IMR-90 (cell line): ENCODE measurements around the gene FOXK1. TPM values are rescaled to one million over a fixed set of nuclear protein-coding genes. Genes with fewer than 3 reads are reported as not detected.

Experiments
- ATAC-seq: fragments of 200-7000 bp; cut with Tn5 transposase; 2 replicates; pipeline ENCODE4 v1.9.1; 2020; ENCODE audit warnings: low read depth, mild to moderate bottlenecking, moderate library complexity
- BruUV-seq: library from RNA; stranded (reverse); fragments of 400-500 nt; replicated peaks from 2 replicates; lab custom pipeline; 2021; lab: Mats Ljungman, UMichigan
- CTCF ChIA-PET: fragments of 300-600 bp; formaldehyde crosslinking; extraction: SDS; loops from one replicate; lab custom pipeline; 2021; ENCODE audit warnings: antibody characterized with exemption; lab: Yijun Ruan, JAX
- POLR2A ChIA-PET: fragments of 300-600 bp; sonication (Branson Sonifier 250); formaldehyde crosslinking; loops from one replicate; lab custom pipeline; 2022; ENCODE audit warnings: antibody characterized with exemption; ENCODE audit not compliant: unreplicated experiment; lab: Charles Lee
- DNase-seq: peaks from one replicate; pipeline ENCODE4 v3.0.0; 2013
- H2AFZ ChIP-seq: replicated peaks from 2 replicates; pipeline ENCODE3; 2013; ENCODE audit warnings: low read length, mild to moderate bottlenecking; ENCODE audit not compliant: poor library complexity
- H2AK5ac ChIP-seq: 2 replicates; pipeline ENCODE4 v1.6.1; 2013; ENCODE audit warnings: low read depth, low read length, inconsistent platforms
- H2AK9ac ChIP-seq: replicated peaks from 2 replicates; pipeline ENCODE3; 2013; ENCODE audit warnings: mild to moderate bottlenecking, low read depth, low read length, moderate library complexity; ENCODE audit not compliant: poor library complexity
- H2BK120ac ChIP-seq: 2 replicates; pipeline ENCODE4 v1.6.1; 2013; ENCODE audit warnings: low read depth, low read length, inconsistent platforms
- H2BK15ac ChIP-seq: 3 replicates; pipeline ENCODE4 v1.6.1; 2013; ENCODE audit warnings: low read depth, low read length, inconsistent platforms
- H2BK20ac ChIP-seq: 2 replicates; pipeline ENCODE4 v1.6.1; 2013; ENCODE audit warnings: low read depth, mild to moderate bottlenecking, inconsistent platforms, low read length, moderate library complexity
- H2BK5ac ChIP-seq: 2 replicates; pipeline ENCODE4 v1.6.1; 2013; ENCODE audit warnings: mild to moderate bottlenecking, low read depth, low read length, inconsistent platforms; ENCODE audit not compliant: poor library complexity, severe bottlenecking
- H3K14ac ChIP-seq: replicated peaks from 2 replicates; pipeline ENCODE4 v1.6.1; 2013; ENCODE audit warnings: low read depth, low read length, inconsistent platforms
- H3K18ac ChIP-seq: 2 replicates; pipeline ENCODE4 v1.6.1; 2013; ENCODE audit warnings: low read depth, low read length, control low read depth
- H3K23ac ChIP-seq: 2 replicates; pipeline ENCODE4 v1.6.1; 2013; ENCODE audit warnings: low read depth, low read length, inconsistent platforms
- H3K27ac ChIP-seq: 2 replicates; pipeline ENCODE4 v1.5.1; 2013; ENCODE audit warnings: mild to moderate bottlenecking, control low read depth, low read length; ENCODE audit not compliant: insufficient read depth
- H3K27me3 ChIP-seq: 2 replicates; pipeline ENCODE4 v1.6.1; 2013; ENCODE audit warnings: low read length; ENCODE audit not compliant: control insufficient read depth, insufficient read depth
- H3K36me3 ChIP-seq: 2 replicates; pipeline ENCODE4 v1.6.1; 2013; ENCODE audit warnings: low read length, mixed read lengths; ENCODE audit not compliant: control insufficient read depth, insufficient read depth
- H3K4ac ChIP-seq: 2 replicates; pipeline ENCODE4 v1.6.1; 2013; ENCODE audit warnings: low read depth, low read length, inconsistent platforms
- H3K4me1 ChIP-seq: 2 replicates; pipeline ENCODE4 v1.6.1; 2013; ENCODE audit warnings: low read length, mixed read lengths; ENCODE audit not compliant: control insufficient read depth, insufficient read depth
- H3K4me2 ChIP-seq: 2 replicates; pipeline ENCODE4 v1.6.1; 2013; ENCODE audit warnings: low read depth, mild to moderate bottlenecking, control low read depth, low read length, moderate library complexity
- H3K4me3 ChIP-seq: 2 replicates; pipeline ENCODE4 v1.5.1; 2013; ENCODE audit warnings: low read depth, mild to moderate bottlenecking, control low read depth, low read length, moderate library complexity; ENCODE audit not compliant: insufficient read depth
- H3K56ac ChIP-seq: 2 replicates; pipeline ENCODE4 v1.6.1; 2013; ENCODE audit warnings: low read length, inconsistent platforms; ENCODE audit not compliant: insufficient read depth; ENCODE audit errors: extremely low read depth
- H3K79me1 ChIP-seq, 2 experiments: 2 replicates each; pipeline ENCODE4 v1.6.1; 2013; ENCODE audit warnings: low read length in 2 of 2, inconsistent platforms in 1 of 2, low read depth in 1 of 2
- H3K9ac ChIP-seq: 2 replicates; pipeline ENCODE4 v1.6.1; 2013; ENCODE audit warnings: low read depth, low read length, control low read depth
- H3K9me1 ChIP-seq: 2 replicates; pipeline ENCODE4 v1.6.1; 2013; ENCODE audit warnings: low read length, inconsistent platforms; ENCODE audit not compliant: insufficient read depth
- H3K9me3 ChIP-seq: 2 replicates; pipeline ENCODE4 v1.6.1; 2013; ENCODE audit warnings: low read length; ENCODE audit not compliant: control insufficient read depth, insufficient read depth
- H4K20me1 ChIP-seq: 2 replicates; pipeline ENCODE4 v1.6.1; 2013; ENCODE audit warnings: low read length, inconsistent platforms; ENCODE audit not compliant: insufficient read depth
- H4K5ac ChIP-seq: 2 replicates; pipeline ENCODE4 v1.6.1; 2013; ENCODE audit warnings: mild to moderate bottlenecking, low read depth, low read length, control low read depth
- H4K8ac ChIP-seq, 2 experiments: 2 replicates each; pipeline ENCODE4 v1.6.1; 2013; ENCODE audit warnings: low read depth in 2 of 2, low read length in 2 of 2, control low read depth in 1 of 2, inconsistent platforms in 1 of 2
- H4K91ac ChIP-seq: 2 replicates; pipeline ENCODE4 v1.6.1; 2013; ENCODE audit warnings: low read depth, low read length, inconsistent platforms; ENCODE audit not compliant: insufficient read depth
- CTCF ChIP-seq: conservative IDR thresholded peaks from 2 replicates; pipeline ENCODE4 v1.5.1; 2012; ENCODE audit warnings: mild to moderate bottlenecking, low read depth, low read length, improper control_type of control experiment
- ELK1 ChIP-seq: fragments of 150-350 bp; IDR thresholded peaks from 2 replicates; pipeline ENCODE4 v1.6.1; 2016; ENCODE audit warnings: low read depth, mild to moderate bottlenecking, low read length, moderate library complexity, borderline replicate concordance
- WGBS, 2 experiments: methylation state at CpG; one replicate each; pipeline versions ENCODE4 v1.1.5 to v1.1.7; 2013; ENCODE audit warnings: missing lambda C conversion rate in 2 of 2; ENCODE audit not compliant: insufficient read length in 1 of 2; ENCODE audit errors: extremely low coverage in 2 of 2; 5-methylcytosine and 5-hydroxymethylcytosine counted together
- dilution Hi-C: fragments of 300-500 bp; cut with HindIII; formaldehyde crosslinking; loops from one replicate; pipeline ENCODE4 v1.14.3; 2018; ENCODE audit warnings: low sequenced_read_pairs; ENCODE audit not compliant: unreplicated experiment
- in situ Hi-C: fragments of 300-500 bp; cut with MboI; formaldehyde crosslinking; loops from 3 replicates; pipeline ENCODE4 v1.14.3; 2019; ENCODE audit warnings: low sequenced_read_pairs, inconsistent platforms, mixed read lengths
- intact Hi-C: fragments of 100-400 bp; cut with micrococcal nuclease; formaldehyde crosslinking; loops from 2 replicates; pipeline ENCODE4 v1.10.0; 2022
- polyA plus RNA-seq, 3 experiments: library from polyadenylated mRNA; depleted of rRNA; stranded (reverse); fragments of >200 nt; gene quantifications; 2 replicates each; pipeline ENCODE4 v1.2.3, GENCODE V29; 2012; ENCODE audit warnings: low replicate concordance in 1 of 3
- total RNA-seq: library from RNA; depleted of rRNA; stranded (reverse); fragments of >200 nt; gene quantifications from 2 replicates; pipeline ENCODE4 v1.2.3, GENCODE V29; 2012

The FOXK1 gene
- total and polyA plus RNA-seq, 2 of the 4 experiments (the other 2 are of a cell fraction), result 4.3 to 8.8 TPM

DNA sequence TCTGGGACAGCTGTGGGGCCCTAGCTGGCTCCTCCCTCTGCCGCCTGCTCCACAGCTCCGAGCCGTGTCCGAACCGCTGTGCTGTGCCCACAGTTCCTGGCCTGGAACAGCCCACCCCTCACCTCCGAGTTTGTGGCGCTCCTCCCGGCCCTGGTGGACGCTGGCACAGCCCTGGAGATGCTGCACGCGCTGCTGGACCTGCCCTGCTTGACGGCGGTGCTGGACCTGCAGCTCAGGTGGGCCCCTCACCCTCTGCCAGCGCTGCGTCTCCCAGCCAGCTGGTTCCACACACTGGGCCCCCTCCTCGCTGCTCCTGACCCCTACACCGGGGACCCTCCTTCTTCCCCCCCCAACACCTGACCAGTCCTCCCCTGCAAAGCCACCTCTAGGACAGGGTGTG, 105.4 kb downstream of the FOXK1 start:
- no peak overlapping the region for H3K9ac ChIP-seq
- no peaks in the 10 kb centered on the region for H3K9me1 ChIP-seq
- no peak overlapping the region for H3K27ac ChIP-seq
- no peak overlapping the region for H3K18ac ChIP-seq
- H3K56ac ChIP-seq, result no peak overlapping the region
- 94% methylated on average over 11 of the region's 17 CpGs; no CpG with 5 or more reads in 1 of the 2 experiments for WGBS, 2 experiments
- no peaks in the 10 kb centered on the region for H3K4me1 ChIP-seq
- in situ Hi-C loops, result no loop called here
- H4K8ac ChIP-seq, result no peak overlapping the region
- no peak overlapping the region for H4K91ac ChIP-seq
- H3K36me3 ChIP-seq, result peaks cover 87% of the 10 kb centered on the region
- no peaks in the 10 kb centered on the region for H3K9me3 ChIP-seq
- no peaks in the 10 kb centered on the region for H3K79me1 ChIP-seq
- intact Hi-C loops, result no loop called here
- H2AK9ac ChIP-seq, result no peak overlapping the region
- H2AK5ac ChIP-seq, result no peak overlapping the region
- H2BK20ac ChIP-seq, result no peak overlapping the region
- H3K14ac ChIP-seq, result no peak overlapping the region
- H2BK15ac ChIP-seq, result no peak overlapping the region
- H2AFZ ChIP-seq, result no peak overlapping the region
- no peak overlapping the region for H2BK5ac ChIP-seq
- no TSS peak for BruUV-seq
- H3K4me2 ChIP-seq, result no peak overlapping the region
- no peak overlapping the region for H3K4me3 ChIP-seq
- H4K20me1 ChIP-seq, result peaks cover 2% of the 10 kb centered on the region; the same call in 1 of the 2 replicates
- TF ChIP-seq CTCF, result no peak
- TF ChIP-seq ELK1, result no peak
- ATAC-seq (no peak), DNase-seq (no peak)
- H3K23ac ChIP-seq, result no peak overlapping the region
- dilution Hi-C loops, result no loop called here
- ChIA-PET CTCF (no interaction called here), POLR2A (no interaction called here)
- H2BK120ac ChIP-seq, result no peak overlapping the region
- no peak overlapping the region for H4K5ac ChIP-seq
- H3K27me3 ChIP-seq, result no peaks in the 10 kb centered on the region
- no peak overlapping the region for H3K4ac ChIP-seq
